ENCODE data around the gene KCNMA1. TPM values are rescaled to one million over a fixed set of nuclear protein-coding genes. Genes with fewer than 3 reads are reported as not detected.

KCNMA1 gene
- total and polyA plus RNA-seq, 10 of the 15 experiments (the other 5 are each of a cell fraction or from before 2014, with no cell fraction given), result 8.5 to 77.0 (median 21.3) TPM

GRCh38 chr10:76874176-76874575, 763.4 kb downstream of the KCNMA1 start:
- H3K27me3 ChIP-seq (replicated peaks in 1 of 2; ENCODE audit: control insufficient read depth in 2 of 2, insufficient read depth in 2 of 2, low read length in 1 of 2), result no peaks in the 10 kb centered on the region
- in situ Hi-C loops (cut with MboI) (no loop called here), intact Hi-C loops (cut with micrococcal nuclease; ENCODE audit: unreplicated experiment) (no loop called here)
- no peak overlapping the region for H3K4me2 ChIP-seq (ENCODE audit: control insufficient read depth, insufficient read depth)
- no peak overlapping the region for H3K9ac ChIP-seq (ENCODE audit: control insufficient read depth, insufficient read depth, low read length)
- no peaks in the 10 kb centered on the region for H3K9me3 ChIP-seq (replicated peaks; ENCODE audit: control insufficient read depth, insufficient read depth, low read length)
- POLR2A ChIA-PET, result no interaction called here
- H2AFZ ChIP-seq (ENCODE audit: control insufficient read depth, low read depth, low read length), result no peak overlapping the region
- RAD21 ChIA-PET (ENCODE audit: unreplicated experiment), result no interaction called here
- FAIRE-seq (no peak), DNase-seq (ENCODE audit: low read depth, low spot score) (no peak), ATAC-seq (no peak)
- H3K36me3 ChIP-seq (ENCODE audit: control insufficient read depth in 2 of 2, insufficient read depth in 2 of 2, low read length in 1 of 2), result no peaks in the 10 kb centered on the region
- no TSS peak for BruUV-seq (replicated peaks)
- 0% methylated on average over 1 of the region's 1 CpG for WGBS (ENCODE audit: insufficient coverage, insufficient replicate concordance, low lambda C conversion rate, missing lambda C conversion rate)
- H3K4me1 ChIP-seq (ENCODE audit: control insufficient read depth, insufficient read depth, low read length), result no peaks in the 10 kb centered on the region
- no peak overlapping the region for H3K4me3 ChIP-seq
- SMC1A ChIA-PET (ENCODE audit: uncharacterized antibody, unreplicated experiment), result interaction anchor here (1.3 kb wide), 1 partner anchor 8 kb away, joined by 7 read pairs; no protein-coding TSS in a partner anchor
- H3K79me2 ChIP-seq (ENCODE audit: control insufficient read depth, insufficient read depth, low read length), result no peaks in the 10 kb centered on the region
- H4K20me1 ChIP-seq (ENCODE audit: control insufficient read depth, insufficient read depth), result no peaks in the 10 kb centered on the region
- CTCF ChIA-PET, result no interaction called here
- no peak for TF ChIP-seq BRCA1 (IDR thresholded peaks at IDR 0.05; ENCODE audit: low read depth, low read length)
- peak; percentile 47 for TF ChIP-seq MEF2B (IDR thresholded peaks at IDR 0.05; ENCODE audit: partially characterized antibody, poor library complexity, severe bottlenecking)
- no peak for TF ChIP-seq WRNIP1 (IDR thresholded peaks at IDR 0.05; ENCODE audit: borderline replicate concordance, low read depth, low read length)
- H3K27ac ChIP-seq (ENCODE audit: control insufficient read depth, insufficient read depth), result no peak overlapping the region

DNA sequence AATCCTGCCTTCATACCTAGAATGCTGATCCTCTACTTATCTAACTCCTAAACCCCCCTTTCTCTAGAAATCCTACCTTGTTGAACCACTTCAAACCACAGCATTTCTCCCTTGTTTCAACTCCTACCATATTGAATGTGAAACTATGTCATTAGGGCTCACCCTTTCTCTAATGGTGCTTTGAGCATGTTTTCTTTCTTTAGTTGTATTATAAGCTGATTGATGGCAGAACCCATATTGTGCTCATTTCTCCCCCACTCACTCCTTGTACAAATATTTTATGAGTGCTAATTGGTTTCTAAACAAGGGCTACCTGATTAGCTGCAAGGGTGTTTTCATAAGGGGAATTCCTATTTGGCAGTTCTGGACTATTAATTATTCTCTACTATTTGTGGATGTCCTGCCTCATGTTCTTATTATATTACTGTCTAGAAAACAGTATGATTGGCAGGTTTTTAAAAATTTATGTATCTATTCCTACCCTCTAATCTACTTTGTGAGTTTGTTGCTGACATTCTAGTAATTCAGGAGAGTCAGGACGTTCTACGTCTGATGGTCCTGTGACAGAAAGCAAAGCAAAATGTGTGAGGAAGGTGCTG, 765.8 kb downstream of the KCNMA1 start:
- H2AFZ ChIP-seq (ENCODE audit: control insufficient read depth, low read depth, low read length), result no peak overlapping the region
- no peaks in the 10 kb centered on the region for H3K9me3 ChIP-seq (replicated peaks; ENCODE audit: control insufficient read depth, insufficient read depth, low read length)
- SMC1A ChIA-PET (ENCODE audit: uncharacterized antibody, unreplicated experiment), result no interaction called here
- H3K4me3 ChIP-seq, result no peak overlapping the region
- no peaks in the 10 kb centered on the region for H3K36me3 ChIP-seq (ENCODE audit: control insufficient read depth in 2 of 2, insufficient read depth in 2 of 2, low read length in 1 of 2)
- H3K27ac ChIP-seq (ENCODE audit: control insufficient read depth, insufficient read depth), result no peak overlapping the region
- H4K20me1 ChIP-seq (ENCODE audit: control insufficient read depth, insufficient read depth), result no peaks in the 10 kb centered on the region
- FAIRE-seq, result no peak
- peak; percentile 28 for DNase-seq (ENCODE audit: low read depth, low spot score)
- BruUV-seq (replicated peaks), result no TSS peak
- WGBS (ENCODE audit: insufficient coverage, insufficient replicate concordance, low lambda C conversion rate, missing lambda C conversion rate), result 68% methylated on average over 2 of the region's 2 CpGs
- POLR2A ChIA-PET, result interaction anchor here (0.5 kb wide), 1 partner anchor 142 kb away, joined by 4 read pairs; no protein-coding TSS in a partner anchor
- peak; percentile 89 for ATAC-seq
- in situ Hi-C loops (cut with MboI) (no loop called here), intact Hi-C loops (cut with micrococcal nuclease; ENCODE audit: unreplicated experiment) (no loop called here)
- CTCF ChIA-PET, result no interaction called here
- no peaks in the 10 kb centered on the region for H3K4me1 ChIP-seq (ENCODE audit: control insufficient read depth, insufficient read depth, low read length)
- no peak overlapping the region for H3K9ac ChIP-seq (ENCODE audit: control insufficient read depth, insufficient read depth, low read length)
- H3K79me2 ChIP-seq (ENCODE audit: control insufficient read depth, insufficient read depth, low read length), result no peaks in the 10 kb centered on the region
- RAD21 ChIA-PET (ENCODE audit: unreplicated experiment), result interaction anchor here (0.8 kb wide), 1 partner anchor 11 kb away, joined by 3 read pairs; no protein-coding TSS in a partner anchor
- no peaks in the 10 kb centered on the region for H3K27me3 ChIP-seq (replicated peaks in 1 of 2; ENCODE audit: control insufficient read depth in 2 of 2, insufficient read depth in 2 of 2, low read length in 1 of 2)
- H3K4me2 ChIP-seq (ENCODE audit: control insufficient read depth, insufficient read depth), result no peak overlapping the region
- TF ChIP-seq ZNF207 (IDR thresholded peaks at IDR 0.05; ENCODE audit: borderline replicate concordance) (no peak), ATF7 (IDR thresholded peaks at IDR 0.05; ENCODE audit: low read depth) (peak; percentile 69), HDAC2 (IDR thresholded peaks at IDR 0.05) (no peak), TCF12 (IDR thresholded peaks at IDR 0.05; ENCODE audit: low read depth, low read length) (no peak), ZNF384 (IDR thresholded peaks at IDR 0.05; ENCODE audit: borderline replicate concordance, low read depth, low read length) (no peak), TAF1 (IDR thresholded peaks at IDR 0.05; ENCODE audit: borderline replicate concordance, low read depth, low read length) (no peak), POLR2A (IDR thresholded peaks at IDR 0.05; ENCODE audit: low read depth, low read length) (no peak), MTA3 (IDR thresholded peaks at IDR 0.05; ENCODE audit: borderline replicate concordance, low read length) (no peak), SMAD5 (IDR thresholded peaks at IDR 0.05; ENCODE audit: low read depth) (no peak), RCOR1 (conservative IDR thresholded peaks at IDR 0.05; ENCODE audit: low read depth, low read length) (no peak), CHD2 (IDR thresholded peaks at IDR 0.05; ENCODE audit: borderline replicate concordance, low read depth, low read length) (no peak), SUZ12 (IDR thresholded peaks at IDR 0.05; ENCODE audit: unreplicated experiment) (no peak), FOS (IDR thresholded peaks at IDR 0.05; ENCODE audit: borderline replicate concordance, extremely low read depth, insufficient read length) (no peak)
- TF ChIP-seq, protein P1, sequence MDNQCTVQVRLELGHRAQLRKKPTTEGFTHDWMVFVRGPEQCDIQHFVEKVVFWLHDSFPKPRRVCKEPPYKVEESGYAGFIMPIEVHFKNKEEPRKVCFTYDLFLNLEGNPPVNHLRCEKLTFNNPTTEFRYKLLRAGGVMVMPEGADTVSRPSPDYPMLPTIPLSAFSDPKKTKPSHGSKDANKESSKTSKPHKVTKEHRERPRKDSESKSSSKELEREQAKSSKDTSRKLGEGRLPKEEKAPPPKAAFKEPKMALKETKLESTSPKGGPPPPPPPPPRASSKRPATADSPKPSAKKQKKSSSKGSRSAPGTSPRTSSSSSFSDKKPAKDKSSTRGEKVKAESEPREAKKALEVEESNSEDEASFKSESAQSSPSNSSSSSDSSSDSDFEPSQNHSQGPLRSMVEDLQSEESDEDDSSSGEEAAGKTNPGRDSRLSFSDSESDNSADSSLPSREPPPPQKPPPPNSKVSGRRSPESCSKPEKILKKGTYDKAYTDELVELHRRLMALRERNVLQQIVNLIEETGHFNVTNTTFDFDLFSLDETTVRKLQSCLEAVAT (IDR thresholded peaks at IDR 0.05), result no peak
- TF ChIP-seq, protein P2, sequence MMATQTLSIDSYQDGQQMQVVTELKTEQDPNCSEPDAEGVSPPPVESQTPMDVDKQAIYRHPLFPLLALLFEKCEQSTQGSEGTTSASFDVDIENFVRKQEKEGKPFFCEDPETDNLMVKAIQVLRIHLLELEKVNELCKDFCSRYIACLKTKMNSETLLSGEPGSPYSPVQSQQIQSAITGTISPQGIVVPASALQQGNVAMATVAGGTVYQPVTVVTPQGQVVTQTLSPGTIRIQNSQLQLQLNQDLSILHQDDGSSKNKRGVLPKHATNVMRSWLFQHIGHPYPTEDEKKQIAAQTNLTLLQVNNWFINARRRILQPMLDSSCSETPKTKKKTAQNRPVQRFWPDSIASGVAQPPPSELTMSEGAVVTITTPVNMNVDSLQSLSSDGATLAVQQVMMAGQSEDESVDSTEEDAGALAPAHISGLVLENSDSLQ (IDR thresholded peaks at IDR 0.05), result peak; percentile 80
